Testis (tissue), 3 donors: ENCODE data around the gene TAX1BP1. TPM values are rescaled to one million over a fixed set of nuclear protein-coding genes. Genes with fewer than 3 reads are reported as not detected.

Source experiments
- DNase-seq: peaks from one replicate; pipeline ENCODE4 v3.0.0-alpha.2; 2019
- H3K27ac ChIP-seq, 2 donors: fragments of 200-600 bp; sonication (generic); one replicate each; pipeline ENCODE4 v1.5.1; 2019
- H3K27me3 ChIP-seq: fragments of 200-600 bp; sonication (generic); one replicate; pipeline ENCODE4 v1.5.1; 2019
- H3K36me3 ChIP-seq: fragments of 200-600 bp; sonication (generic); one replicate; pipeline ENCODE4 v1.5.1; 2017; ENCODE audit warnings: low read depth; ENCODE audit errors: missing control alignments
- H3K4me1 ChIP-seq: fragments of 200-600 bp; sonication (generic); one replicate; pipeline ENCODE4 v1.5.1; 2019
- H3K4me3 ChIP-seq, 2 donors: fragments of 200-600 bp; sonication (generic); one replicate each; pipeline ENCODE4 v1.5.1; 2017 to 2019
- H3K9me3 ChIP-seq: fragments of 200-600 bp; sonication (generic); one replicate; pipeline ENCODE4 v1.5.1; 2017
- CTCF ChIP-seq, 3 experiments: fragments of 450-650 bp in 2 of 3; fragments of 200-600 bp in 1 of 3; sonication (generic) in 1 of 3; IDR thresholded peaks; one replicate each; pipeline ENCODE4 v1.5.1; 2016 to 2019; ENCODE audit warnings: antibody characterized with exemption in 3 of 3, mild to moderate bottlenecking in 2 of 3, moderate library complexity in 1 of 3
- POLR2A ChIP-seq: fragments of 450-650 bp; IDR thresholded peaks from one replicate; pipeline ENCODE4 v1.6.1; 2017; ENCODE audit warnings: antibody characterized with exemption, mild to moderate bottlenecking, moderate library complexity
- WGBS, 2 donors: methylation state at CpG; one replicate each; pipeline ENCODE4 v1.1.5; 2018; 5-methylcytosine and 5-hydroxymethylcytosine counted together
- intact Hi-C: fragments of 100-400 bp; cut with DNase I; formaldehyde crosslinking; loops from one replicate; pipeline ENCODE4 v1.15.1; 2023; ENCODE audit warnings: low total_unique reads
- polyA plus RNA-seq: library from polyadenylated mRNA; stranded (reverse); fragments of 350-450 nt; fragmentation: Illumina TruSeq; extraction: RNeasy Lipid Tissue Mini Kit (QIAGEN cat#74804); gene quantifications from one replicate; pipeline ENCODE4 v1.2.3, GENCODE V29; 2014; ENCODE audit warnings: low read depth, low replicate concordance; ENCODE audit not compliant: insufficient read depth
- total RNA-seq, 2 donors: library from RNA; depleted of rRNA; stranded (reverse); fragments of >200 nt; gene quantifications; one replicate each; pipeline ENCODE4 v1.2.3, GENCODE V29; 2016

TAX1BP1 gene
- total and polyA plus RNA-seq, 3 donors from 2014 or later, result 36.8 to 155 (median 154) TPM

GRCh38 chr7:27799212-27799611 lies 59.2 kb downstream of the TAX1BP1 start:
- no peak overlapping the region for H3K4me3 ChIP-seq
- no peak overlapping the region for H3K27ac ChIP-seq
- TF ChIP-seq CTCF (IDR thresholded peaks at IDR 0.05) (no peak), POLR2A (no peak)
- no peaks in the 10 kb centered on the region for H3K4me1 ChIP-seq
- no peak for DNase-seq
- no peaks in the 10 kb centered on the region for H3K27me3 ChIP-seq
- WGBS, 2 donors, result 88 to 90% methylated on average over 2 of the region's 2 CpGs
- no peaks in the 10 kb centered on the region for H3K36me3 ChIP-seq
- no peaks in the 10 kb centered on the region for H3K9me3 ChIP-seq
- intact Hi-C loops, result no loop called here

GRCh38 chr7:27802999-27803398 lies 63.0 kb downstream of the TAX1BP1 start:
- 85 to 95% methylated on average over 2 of the region's 2 CpGs for WGBS, 2 donors
- Histone ChIP-seq H3K27ac (no peak overlapping the region), H3K4me1 (no peaks in the 10 kb centered on the region), H3K27me3 (no peaks in the 10 kb centered on the region), H3K36me3 (no peaks in the 10 kb centered on the region), H3K9me3 (no peaks in the 10 kb centered on the region), H3K4me3 (no peak overlapping the region)
- no peak for DNase-seq
- intact Hi-C loops, result no loop called here
- TF ChIP-seq POLR2A (no peak), CTCF (IDR thresholded peaks at IDR 0.05) (no peak)

GRCh38 chr7:27804139-27804538 lies 64.2 kb downstream of the TAX1BP1 start:
- DNase-seq, result no peak
- Histone ChIP-seq H3K4me1 (no peaks in the 10 kb centered on the region), H3K9me3 (no peaks in the 10 kb centered on the region), H3K27me3 (no peaks in the 10 kb centered on the region), H3K36me3 (no peaks in the 10 kb centered on the region), H3K27ac (no peak overlapping the region), H3K4me3 (no peak overlapping the region)
- intact Hi-C loops, result no loop called here
- TF ChIP-seq CTCF (IDR thresholded peaks at IDR 0.05) (no peak), POLR2A (no peak)
- WGBS, 2 donors, result 72 to 76% methylated on average over 3 of the region's 3 CpGs

DNA sequence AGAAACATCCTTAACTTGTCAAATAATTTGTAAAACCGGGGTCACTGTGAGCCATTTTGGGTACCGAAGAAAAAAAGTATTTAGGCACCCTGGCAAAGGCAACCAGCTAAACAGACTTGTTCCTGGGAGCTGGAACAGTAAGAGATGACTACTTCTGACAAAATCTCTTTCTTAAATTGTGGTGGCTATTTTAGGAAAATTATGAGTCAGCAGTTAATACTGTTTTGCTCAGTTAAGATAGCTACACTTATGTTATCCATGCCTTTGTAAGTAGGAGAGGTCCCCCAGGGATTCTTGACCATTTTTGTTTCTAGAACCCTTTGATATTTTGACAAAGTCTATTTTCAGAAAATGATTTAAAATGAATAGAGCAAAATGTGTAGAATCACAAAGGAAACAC lies 68.7 kb downstream of the TAX1BP1 start:
- DNase-seq, result no peak
- Histone ChIP-seq H3K4me3 (no peak overlapping the region), H3K36me3 (no peaks in the 10 kb centered on the region), H3K9me3 (no peaks in the 10 kb centered on the region), H3K27me3 (no peaks in the 10 kb centered on the region), H3K4me1 (no peaks in the 10 kb centered on the region), H3K27ac (no peak overlapping the region)
- 64 to 88% methylated on average over 2 of the region's 2 CpGs for WGBS, 2 donors
- intact Hi-C loops, result no loop called here
- TF ChIP-seq CTCF (IDR thresholded peaks at IDR 0.05) (no peak), POLR2A (no peak)

- no peaks in the 10 kb centered on the region for H3K9me3 ChIP-seq
- intact Hi-C loops, result no loop called here
- TF ChIP-seq CTCF (IDR thresholded peaks at IDR 0.05) (no peak), POLR2A (no peak)
- H3K36me3 ChIP-seq, result no peaks in the 10 kb centered on the region
- DNase-seq, result no peak
- H3K4me1 ChIP-seq, result no peaks in the 10 kb centered on the region
- no peak overlapping the region for H3K4me3 ChIP-seq
- no peak overlapping the region for H3K27ac ChIP-seq
- H3K27me3 ChIP-seq, result no peaks in the 10 kb centered on the region
- 67 to 89% methylated on average over 4 of the region's 4 CpGs for WGBS, 2 donors
These were observed 70.2 kb downstream of the TAX1BP1 start for GRCh38 chr7:27810186-27810585.
